ENCODE measurements around the gene GALNT18. TPM values are rescaled to one million over a fixed set of nuclear protein-coding genes. Genes with fewer than 3 reads are reported as not detected.

GALNT18 gene
- polyA plus RNA-seq, 1 donor from 2014 or later = 7.6 TPM

- Histone ChIP-seq H3K4me3 (ENCODE audit: low read length) (no peak overlapping the region), H2AFZ (ENCODE audit: low read depth, low read length) (no peak overlapping the region), H3K79me2 (replicated peaks; ENCODE audit: insufficient read depth, low read length) (no peaks in the 10 kb centered on the region), H3K27ac (ENCODE audit: low read length) (no peak overlapping the region), H4K20me1 (ENCODE audit: insufficient read depth) (no peaks in the 10 kb centered on the region), H3K9me2 (ENCODE audit: insufficient read depth, low read length) (no peaks in the 10 kb centered on the region), H3K27me3 (ENCODE audit: insufficient read depth, low read depth, low read length) (no peaks in the 10 kb centered on the region), H3F3A (ENCODE audit: insufficient read depth, low read length, poor library complexity, severe bottlenecking) (no peaks in the 10 kb centered on the region), H3K9me3 (ENCODE audit: low read length) (no peaks in the 10 kb centered on the region), H3K9ac (ENCODE audit: low read length) (no peak overlapping the region), H3K36me3 (ENCODE audit: insufficient read depth, low read length) (no peaks in the 10 kb centered on the region), H3K4me2 (ENCODE audit: low read length) (no peak overlapping the region)
- TF ChIP-seq RAD21 (conservative IDR thresholded peaks at IDR 0.05) (no peak), EZH2 (IDR thresholded peaks at IDR 0.05; ENCODE audit: borderline replicate concordance, insufficient read depth, low read length, poor library complexity, severe bottlenecking) (no peak), REST (IDR thresholded peaks at IDR 0.05; ENCODE audit: borderline replicate concordance) (no peak), SMC3 (conservative IDR thresholded peaks at IDR 0.05; ENCODE audit: poor library complexity) (no peak), MXI1 (conservative IDR thresholded peaks at IDR 0.05; ENCODE audit: poor library complexity, severe bottlenecking) (no peak), POLR2AphosphoS5 (IDR thresholded peaks at IDR 0.05) (no peak), TAF1 (IDR thresholded peaks at IDR 0.05; ENCODE audit: low read depth) (no peak), EP300 (conservative IDR thresholded peaks at IDR 0.05; ENCODE audit: poor library complexity, severe bottlenecking) (no peak)
- TF ChIP-seq, protein P1, sequence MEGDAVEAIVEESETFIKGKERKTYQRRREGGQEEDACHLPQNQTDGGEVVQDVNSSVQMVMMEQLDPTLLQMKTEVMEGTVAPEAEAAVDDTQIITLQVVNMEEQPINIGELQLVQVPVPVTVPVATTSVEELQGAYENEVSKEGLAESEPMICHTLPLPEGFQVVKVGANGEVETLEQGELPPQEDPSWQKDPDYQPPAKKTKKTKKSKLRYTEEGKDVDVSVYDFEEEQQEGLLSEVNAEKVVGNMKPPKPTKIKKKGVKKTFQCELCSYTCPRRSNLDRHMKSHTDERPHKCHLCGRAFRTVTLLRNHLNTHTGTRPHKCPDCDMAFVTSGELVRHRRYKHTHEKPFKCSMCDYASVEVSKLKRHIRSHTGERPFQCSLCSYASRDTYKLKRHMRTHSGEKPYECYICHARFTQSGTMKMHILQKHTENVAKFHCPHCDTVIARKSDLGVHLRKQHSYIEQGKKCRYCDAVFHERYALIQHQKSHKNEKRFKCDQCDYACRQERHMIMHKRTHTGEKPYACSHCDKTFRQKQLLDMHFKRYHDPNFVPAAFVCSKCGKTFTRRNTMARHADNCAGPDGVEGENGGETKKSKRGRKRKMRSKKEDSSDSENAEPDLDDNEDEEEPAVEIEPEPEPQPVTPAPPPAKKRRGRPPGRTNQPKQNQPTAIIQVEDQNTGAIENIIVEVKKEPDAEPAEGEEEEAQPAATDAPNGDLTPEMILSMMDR (IDR thresholded peaks at IDR 0.05; ENCODE audit: poor library complexity, severe bottlenecking) = no peak
Measured at GRCh38 chr11:11510939-11511338, 110.9 kb downstream of the GALNT18 start.

GRCh38 chr11:11505692-11506091 lies 116.1 kb downstream of the GALNT18 start:
- Histone ChIP-seq H3K27me3 (ENCODE audit: insufficient read depth, low read depth, low read length) (peaks cover 3% of the 10 kb centered on the region), H3K9ac (ENCODE audit: low read length) (no peak overlapping the region), H3K4me2 (ENCODE audit: low read length) (no peak overlapping the region), H3K9me2 (ENCODE audit: insufficient read depth, low read length) (no peaks in the 10 kb centered on the region), H3F3A (ENCODE audit: insufficient read depth, low read length, poor library complexity, severe bottlenecking) (peaks cover 4% of the 10 kb centered on the region), H4K20me1 (ENCODE audit: insufficient read depth) (no peaks in the 10 kb centered on the region), H3K9me3 (ENCODE audit: low read length) (no peaks in the 10 kb centered on the region), H3K27ac (ENCODE audit: low read length) (no peak overlapping the region), H3K79me2 (replicated peaks; ENCODE audit: insufficient read depth, low read length) (no peaks in the 10 kb centered on the region), H3K36me3 (ENCODE audit: insufficient read depth, low read length) (no peaks in the 10 kb centered on the region), H2AFZ (ENCODE audit: low read depth, low read length) (no peak overlapping the region), H3K4me3 (ENCODE audit: low read length) (no peak overlapping the region)
- no peak for TF ChIP-seq TAF1 (IDR thresholded peaks at IDR 0.05; ENCODE audit: low read depth)
- TF ChIP-seq REST (IDR thresholded peaks at IDR 0.05; ENCODE audit: borderline replicate concordance) = no peak
- TF ChIP-seq POLR2AphosphoS5 (IDR thresholded peaks at IDR 0.05) = no peak
- no peak for TF ChIP-seq EZH2 (IDR thresholded peaks at IDR 0.05; ENCODE audit: borderline replicate concordance, insufficient read depth, low read length, poor library complexity, severe bottlenecking)

All from neural cell (in vitro differentiated cells).